ENCODE results near the gene ZFHX3. TPM values are rescaled to one million over a fixed set of nuclear protein-coding genes. Genes with fewer than 3 reads are reported as not detected.

ZFHX3 gene
- total and polyA plus RNA-seq, 7 experiments from 2014 or later = 0.09 to 9.8 (median 1.7) TPM

- Histone ChIP-seq H3K27ac (ENCODE audit: low read depth, low read length) (no peak overlapping the region), H3K9me3 (ENCODE audit: control insufficient read depth in 2 of 3, low read length in 3 of 3) (no peaks in the 10 kb centered on the region), H3K36me3 (ENCODE audit: control insufficient read depth in 2 of 3, insufficient read depth in 3 of 3, low read length in 3 of 3) (no peaks in the 10 kb centered on the region), H3K4me1 (ENCODE audit: control insufficient read depth in 2 of 2, insufficient read depth in 2 of 2, low read length in 2 of 2) (no peaks in the 10 kb centered on the region), H3K27me3 (ENCODE audit: control insufficient read depth in 2 of 2, insufficient read depth in 2 of 2, low read length in 2 of 2) (no peaks in the 10 kb centered on the region), H3K4me3 (ENCODE audit: low read length) (no peak overlapping the region)
- Mint-ChIP-seq H3K4me1 (no peaks in the 10 kb centered on the region), H3K4me3 (no peak overlapping the region), H3K27ac (no peak overlapping the region), H3K27me3 (peaks cover 0 to 11% (median 0%) of the 10 kb centered on the region in 5 donors), H3K36me3 (no peaks in the 10 kb centered on the region), H3K9me3 (no peaks in the 10 kb centered on the region)
- DNase-seq (no peak), ATAC-seq (no peak)
- intact Hi-C loops (cut with micrococcal nuclease) = no loop called here
- POLR2A ChIA-PET = no interaction called here
- CTCF ChIA-PET = no interaction called here
Observed at GRCh38 chr16:72901000-72901627, 146.8 kb downstream of the ZFHX3 start.

DNA sequence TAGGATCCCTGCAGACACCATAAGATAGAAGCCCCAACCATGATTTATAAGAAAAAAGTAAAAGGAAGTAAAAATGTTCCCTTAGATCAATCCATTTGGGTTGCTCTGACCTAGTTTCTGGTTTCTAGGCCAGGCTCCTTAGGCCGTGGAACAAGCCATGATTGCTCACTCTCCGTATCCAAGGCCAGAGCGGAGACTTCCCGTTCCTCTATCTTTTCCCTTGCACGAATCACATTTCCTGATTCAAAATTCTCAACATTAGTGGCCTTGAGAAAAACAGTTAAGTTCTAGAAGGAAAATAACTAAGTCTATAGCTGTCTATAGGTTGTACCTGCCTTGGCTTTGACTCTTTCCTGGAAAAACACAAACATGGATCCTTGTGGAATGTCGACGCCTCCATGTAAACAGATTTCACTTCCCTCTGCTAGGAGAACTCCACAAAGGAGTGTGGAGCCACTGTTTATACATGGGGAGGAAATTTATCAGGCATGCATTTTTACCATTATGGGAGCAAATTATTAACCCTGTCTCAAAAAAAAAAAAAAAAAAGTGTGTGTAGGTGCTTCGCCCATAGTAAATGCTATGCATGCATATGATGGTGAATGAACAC, 149.6 kb downstream of the ZFHX3 start:
- no peaks in the 10 kb centered on the region for H3K36me3 Mint-ChIP-seq
- Histone ChIP-seq H3K36me3 (ENCODE audit: control insufficient read depth in 2 of 3, insufficient read depth in 3 of 3, low read length in 3 of 3) (no peaks in the 10 kb centered on the region), H3K4me3 (ENCODE audit: low read length) (no peak overlapping the region), H3K9me3 (ENCODE audit: control insufficient read depth in 2 of 3, low read length in 3 of 3) (no peaks in the 10 kb centered on the region), H3K4me1 (ENCODE audit: control insufficient read depth in 2 of 2, insufficient read depth in 2 of 2, low read length in 2 of 2) (no peaks in the 10 kb centered on the region), H3K27ac (ENCODE audit: low read depth, low read length) (no peak overlapping the region), H3K27me3 (ENCODE audit: control insufficient read depth in 2 of 2, insufficient read depth in 2 of 2, low read length in 2 of 2) (no peaks in the 10 kb centered on the region)
- H3K27ac Mint-ChIP-seq = no peak overlapping the region
- H3K4me3 Mint-ChIP-seq = no peak overlapping the region
- no peak for DNase-seq
- peaks cover 0 to 15% (median 0%) of the 10 kb centered on the region in 5 donors for H3K27me3 Mint-ChIP-seq
- ChIA-PET POLR2A (no interaction called here), CTCF (no interaction called here)
- H3K9me3 Mint-ChIP-seq = no peaks in the 10 kb centered on the region
- intact Hi-C loops (cut with micrococcal nuclease) = no loop called here
- no peaks in the 10 kb centered on the region for H3K4me1 Mint-ChIP-seq
- no peak for ATAC-seq

GRCh38 chr16:72897707-72898106, 150.2 kb downstream of the ZFHX3 start:
- ATAC-seq = no peak
- CTCF ChIA-PET = no interaction called here
- intact Hi-C loops (cut with micrococcal nuclease) = no loop called here

GRCh38 chr16:72896485-72897118, 151.3 kb downstream of the ZFHX3 start:
- H3K4me1 ChIP-seq (ENCODE audit: control insufficient read depth in 2 of 2, insufficient read depth in 2 of 2, low read length in 2 of 2) = no peaks in the 10 kb centered on the region
- Mint-ChIP-seq H3K4me3 (no peak overlapping the region), H3K4me1 (no peaks in the 10 kb centered on the region), H3K36me3 (no peaks in the 10 kb centered on the region), H3K27ac (peak overlapping the region in 1 of 9 donors; percentile 57), H3K27me3 (peaks cover 0 to 17% (median 0%) of the 10 kb centered on the region in 5 donors), H3K9me3 (peaks cover 0 to 2% (median 0%) of the 10 kb centered on the region in 11 donors)
- no peak overlapping the region for H3K4me3 ChIP-seq (ENCODE audit: low read length)
- ATAC-seq = no peak
- ChIA-PET POLR2A (no interaction called here), CTCF (no interaction called here)
- H3K36me3 ChIP-seq (ENCODE audit: control insufficient read depth in 2 of 3, insufficient read depth in 3 of 3, low read length in 3 of 3) = no peaks in the 10 kb centered on the region
- no peak overlapping the region for H3K27ac ChIP-seq (ENCODE audit: low read depth, low read length)
- DNase-seq = no peak
- intact Hi-C loops (cut with micrococcal nuclease) = no loop called here
- no peaks in the 10 kb centered on the region for H3K9me3 ChIP-seq (ENCODE audit: control insufficient read depth in 2 of 3, low read length in 3 of 3)
- no peaks in the 10 kb centered on the region for H3K27me3 ChIP-seq (ENCODE audit: control insufficient read depth in 2 of 2, insufficient read depth in 2 of 2, low read length in 2 of 2)

More at GRCh38 chr16:72897707-72898106, 150.2 kb downstream of the ZFHX3 start:
- Mint-ChIP-seq H3K27me3 (peaks cover 0 to 16% (median 0%) of the 10 kb centered on the region in 5 donors), H3K4me1 (no peaks in the 10 kb centered on the region), H3K27ac (no peak overlapping the region), H3K4me3 (no peak overlapping the region), H3K36me3 (no peaks in the 10 kb centered on the region), H3K9me3 (peaks cover 0 to under 1% (median 0%) of the 10 kb centered on the region in 11 donors)
- no peaks in the 10 kb centered on the region for H3K36me3 ChIP-seq (ENCODE audit: control insufficient read depth in 2 of 3, insufficient read depth in 3 of 3, low read length in 3 of 3)
- H3K4me3 ChIP-seq (ENCODE audit: low read length) = no peak overlapping the region
- no peaks in the 10 kb centered on the region for H3K27me3 ChIP-seq (ENCODE audit: control insufficient read depth in 2 of 2, insufficient read depth in 2 of 2, low read length in 2 of 2)
- H3K9me3 ChIP-seq (ENCODE audit: control insufficient read depth in 2 of 3, low read length in 3 of 3) = no peaks in the 10 kb centered on the region
- H3K4me1 ChIP-seq (ENCODE audit: control insufficient read depth in 2 of 2, insufficient read depth in 2 of 2, low read length in 2 of 2) = no peaks in the 10 kb centered on the region
- no peak overlapping the region for H3K27ac ChIP-seq (ENCODE audit: low read depth, low read length)
- no peak for DNase-seq
- POLR2A ChIA-PET = no interaction called here

DNA sequence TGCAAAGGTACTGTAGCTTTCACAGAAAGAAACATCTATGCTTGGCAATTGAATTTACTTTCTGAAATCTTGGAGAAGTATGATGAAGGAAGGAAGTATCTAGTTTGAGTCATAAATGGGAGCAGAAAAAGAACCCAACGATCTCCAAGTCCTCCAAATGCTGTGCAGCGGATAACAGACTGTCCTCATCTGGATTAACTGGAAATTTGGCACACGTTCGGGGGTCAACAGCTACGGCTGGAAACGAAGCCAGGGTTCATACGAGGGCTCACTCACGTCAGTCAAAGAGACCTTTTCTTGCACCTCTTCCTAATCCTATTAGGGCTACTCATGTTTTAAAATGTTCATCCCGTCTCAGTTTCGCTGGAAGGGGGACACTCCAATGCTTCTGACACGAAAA, 152.0 kb downstream of the ZFHX3 start:
- no peaks in the 10 kb centered on the region for H3K27me3 ChIP-seq (ENCODE audit: control insufficient read depth in 2 of 2, insufficient read depth in 2 of 2, low read length in 2 of 2)
- H3K4me1 ChIP-seq (ENCODE audit: control insufficient read depth in 2 of 2, insufficient read depth in 2 of 2, low read length in 2 of 2) = no peaks in the 10 kb centered on the region
- H3K9me3 Mint-ChIP-seq = peaks cover 0 to 2% (median 0%) of the 10 kb centered on the region in 11 donors
- H3K27ac ChIP-seq (ENCODE audit: low read depth, low read length) = no peak overlapping the region
- intact Hi-C loops (cut with micrococcal nuclease) = no loop called here
- no peaks in the 10 kb centered on the region for H3K36me3 ChIP-seq (ENCODE audit: control insufficient read depth in 2 of 3, insufficient read depth in 3 of 3, low read length in 3 of 3)
- H3K9me3 ChIP-seq (ENCODE audit: control insufficient read depth in 2 of 3, low read length in 3 of 3) = no peaks in the 10 kb centered on the region
- H3K36me3 Mint-ChIP-seq = no peaks in the 10 kb centered on the region
- ChIA-PET CTCF (interaction anchor here (0.6 kb wide), 1 partner anchor 301 kb away, joined by 4 read pairs; no protein-coding TSS in a partner anchor), POLR2A (no interaction called here)
- H3K27ac Mint-ChIP-seq = peak overlapping the region in 1 of 9 donors; percentile 57
- H3K4me1 Mint-ChIP-seq = no peaks in the 10 kb centered on the region
- DNase-seq (no peak), ATAC-seq (no peak)
- H3K27me3 Mint-ChIP-seq = peaks cover 0 to 17% (median 0%) of the 10 kb centered on the region in 5 donors
- H3K4me3 Mint-ChIP-seq = no peak overlapping the region
- H3K4me3 ChIP-seq (ENCODE audit: low read length) = no peak overlapping the region

DNA sequence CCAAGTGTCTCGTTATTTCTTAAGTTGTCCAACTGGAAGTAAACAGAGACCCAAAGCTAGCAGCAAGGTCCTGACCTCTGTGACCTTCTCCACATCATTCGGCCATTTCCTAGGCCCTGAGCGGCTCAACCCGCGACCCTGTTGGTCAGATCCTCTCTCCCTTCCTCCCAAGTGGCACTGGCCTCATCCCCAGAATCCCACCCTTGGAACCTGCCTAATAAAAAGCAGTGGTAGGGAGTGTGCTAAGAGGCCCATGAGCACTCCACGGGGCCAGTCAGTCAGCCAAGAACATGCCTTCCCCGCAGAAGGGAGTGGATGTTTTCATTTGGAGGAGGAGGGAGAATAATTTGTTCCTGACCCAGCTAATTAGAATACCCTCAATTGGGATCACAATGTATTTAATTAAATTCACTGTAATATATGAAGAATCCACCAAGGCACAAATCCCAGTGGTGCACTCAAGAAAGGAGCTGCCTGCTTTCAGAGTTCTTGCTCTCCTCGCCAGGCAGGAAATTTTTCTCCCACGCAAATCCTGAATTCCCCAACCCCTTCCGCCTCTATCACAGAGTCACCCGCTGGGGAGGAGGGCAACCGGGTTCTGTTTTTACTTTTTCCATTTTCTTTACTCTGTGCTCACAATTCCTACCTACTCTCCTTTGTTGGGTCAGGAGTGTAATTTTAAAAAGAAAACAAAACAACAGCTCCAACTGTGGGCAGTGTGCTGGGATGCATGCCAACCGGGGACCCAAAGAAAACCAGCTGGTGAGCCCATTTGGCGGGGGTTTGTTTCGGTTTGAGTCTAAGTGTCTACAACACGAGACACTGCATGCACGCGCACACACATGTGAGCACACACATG, 153.4 kb downstream of the ZFHX3 start:
- H3K4me1 Mint-ChIP-seq = no peaks in the 10 kb centered on the region
- no peak for ATAC-seq
- Histone ChIP-seq H3K4me1 (ENCODE audit: control insufficient read depth in 2 of 2, insufficient read depth in 2 of 2, low read length in 2 of 2) (no peaks in the 10 kb centered on the region), H3K27me3 (ENCODE audit: control insufficient read depth in 2 of 2, insufficient read depth in 2 of 2, low read length in 2 of 2) (no peaks in the 10 kb centered on the region), H3K27ac (ENCODE audit: low read depth, low read length) (no peak overlapping the region), H3K4me3 (ENCODE audit: low read length) (no peak overlapping the region), H3K9me3 (ENCODE audit: control insufficient read depth in 2 of 3, low read length in 3 of 3) (no peaks in the 10 kb centered on the region), H3K36me3 (ENCODE audit: control insufficient read depth in 2 of 3, insufficient read depth in 3 of 3, low read length in 3 of 3) (no peaks in the 10 kb centered on the region)
- H3K36me3 Mint-ChIP-seq = peaks cover 0 to 3% (median 0%) of the 10 kb centered on the region in 5 donors
- ChIA-PET POLR2A (no interaction called here), CTCF (interaction anchor here (0.6 kb wide), 1 partner anchor 308 kb away, joined by 4 read pairs; no protein-coding TSS in a partner anchor)
- H3K27ac Mint-ChIP-seq = no peak overlapping the region
- no peak for DNase-seq
- peaks cover 0 to 6% (median 0%) of the 10 kb centered on the region in 11 donors for H3K9me3 Mint-ChIP-seq
- peaks cover 0 to 17% (median 0%) of the 10 kb centered on the region in 5 donors for H3K27me3 Mint-ChIP-seq
- intact Hi-C loops (cut with micrococcal nuclease) = no loop called here
- no peak overlapping the region for H3K4me3 Mint-ChIP-seq

All from naive thymus-derived CD4-positive, alpha-beta T cell (primary cell).